ENCODE data around the gene HCN2. TPM values are rescaled to one million over a fixed set of nuclear protein-coding genes. Genes with fewer than 3 reads are reported as not detected.

Gene HCN2
- total RNA-seq, 2 donors from 2014 or later = 0.14 to 8.5 TPM

GRCh38 chr19:577439-578392, 12.0 kb upstream of the HCN2 start:
- TF ChIP-seq POLR2AphosphoS5 (IDR thresholded peaks at IDR 0.05) (no peak), POLR2A (IDR thresholded peaks at IDR 0.05) (no peak), CTCF (IDR thresholded peaks at IDR 0.05) (no peak)
- intact Hi-C loops (cut with DNase I) = no loop called here
- Histone ChIP-seq H3K36me3 (peaks cover 11 to 17% of the 10 kb centered on the region in 2 donors), H3K27me3 (replicated peaks; ENCODE audit: insufficient read depth) (no peaks in the 10 kb centered on the region), H3K27ac (no peak overlapping the region), H3K9me3 (no peaks in the 10 kb centered on the region), H3K4me3 (no peak overlapping the region), H3K4me1 (replicated peaks) (peaks cover 18% of the 10 kb centered on the region)
- WGBS = 86% methylated on average over 63 of the region's 66 CpGs
- no peak for DNase-seq (ENCODE audit: low spot score)

- DNase-seq (ENCODE audit: low spot score) = no peak
- H3K27ac ChIP-seq = no peak overlapping the region
- intact Hi-C loops (cut with DNase I) = no loop called here
Measured at GRCh38 chr19:579111-579841, 10.4 kb upstream of the HCN2 start.

GRCh38 chr19:579842-580155, 9.9 kb upstream of the HCN2 start:
- Histone ChIP-seq H3K27ac (no peak overlapping the region), H3K4me1 (replicated peaks) (peaks cover 12% of the 10 kb centered on the region), H3K36me3 (peaks cover 11 to 21% of the 10 kb centered on the region in 2 donors), H3K4me3 (no peak overlapping the region), H3K9me3 (no peaks in the 10 kb centered on the region), H3K27me3 (replicated peaks; ENCODE audit: insufficient read depth) (no peaks in the 10 kb centered on the region)
- TF ChIP-seq CTCF (IDR thresholded peaks at IDR 0.05) (no peak), POLR2A (IDR thresholded peaks at IDR 0.05) (no peak), POLR2AphosphoS5 (IDR thresholded peaks at IDR 0.05) (no peak)
- no peak for DNase-seq (ENCODE audit: low spot score)
- WGBS = 90% methylated on average over 11 of the region's 11 CpGs
- intact Hi-C loops (cut with DNase I) = no loop called here

More at GRCh38 chr19:579111-579841, 10.4 kb upstream of the HCN2 start:
- Histone ChIP-seq H3K36me3 (peaks cover 11 to 21% of the 10 kb centered on the region in 2 donors), H3K27me3 (replicated peaks; ENCODE audit: insufficient read depth) (no peaks in the 10 kb centered on the region), H3K4me1 (replicated peaks) (peaks cover 17% of the 10 kb centered on the region), H3K9me3 (no peaks in the 10 kb centered on the region), H3K4me3 (no peak overlapping the region)
- 90% methylated on average over 40 of the region's 46 CpGs for WGBS
- no peak for TF ChIP-seq POLR2A (IDR thresholded peaks at IDR 0.05)

DNA sequence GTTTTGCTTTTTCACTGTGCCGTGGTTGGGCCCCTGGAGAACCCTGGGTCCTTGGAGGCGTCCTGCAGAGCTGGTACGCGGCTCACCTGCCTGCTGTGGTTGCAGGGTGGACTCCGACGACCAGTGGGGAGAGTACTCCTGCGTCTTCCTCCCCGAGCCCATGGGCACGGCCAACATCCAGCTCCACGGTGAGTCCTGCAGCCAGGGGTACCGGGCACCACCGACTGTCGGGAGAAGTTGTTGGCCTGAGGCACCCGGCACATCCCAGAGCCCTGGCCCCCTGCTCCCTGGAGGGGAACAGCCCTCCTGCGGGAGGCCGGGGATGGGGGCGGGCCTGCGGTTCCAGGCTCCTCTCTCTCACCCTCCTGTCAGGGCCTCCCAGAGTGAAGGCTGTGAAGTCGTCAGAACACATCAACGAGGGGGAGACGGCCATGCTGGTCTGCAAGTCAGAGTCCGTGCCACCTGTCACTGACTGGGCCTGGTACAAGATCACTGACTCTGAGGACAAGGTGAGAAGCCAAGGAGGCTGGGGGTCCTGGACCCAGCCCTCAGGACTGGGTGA, 9.3 kb upstream of the HCN2 start:
- 90% methylated on average over 21 of the region's 22 CpGs for WGBS
- H3K36me3 ChIP-seq = peaks cover 11 to 21% of the 10 kb centered on the region in 2 donors
- H3K27ac ChIP-seq = no peak overlapping the region
- intact Hi-C loops (cut with DNase I) = no loop called here
- DNase-seq (ENCODE audit: low spot score) = no peak
- H3K4me3 ChIP-seq = no peak overlapping the region
- H3K4me1 ChIP-seq (replicated peaks) = peaks cover 7% of the 10 kb centered on the region
- H3K9me3 ChIP-seq = no peaks in the 10 kb centered on the region
- no peaks in the 10 kb centered on the region for H3K27me3 ChIP-seq (replicated peaks; ENCODE audit: insufficient read depth)
- TF ChIP-seq CTCF (IDR thresholded peaks at IDR 0.05) (no peak), POLR2AphosphoS5 (IDR thresholded peaks at IDR 0.05) (no peak), POLR2A (IDR thresholded peaks at IDR 0.05) (no peak)

DNA sequence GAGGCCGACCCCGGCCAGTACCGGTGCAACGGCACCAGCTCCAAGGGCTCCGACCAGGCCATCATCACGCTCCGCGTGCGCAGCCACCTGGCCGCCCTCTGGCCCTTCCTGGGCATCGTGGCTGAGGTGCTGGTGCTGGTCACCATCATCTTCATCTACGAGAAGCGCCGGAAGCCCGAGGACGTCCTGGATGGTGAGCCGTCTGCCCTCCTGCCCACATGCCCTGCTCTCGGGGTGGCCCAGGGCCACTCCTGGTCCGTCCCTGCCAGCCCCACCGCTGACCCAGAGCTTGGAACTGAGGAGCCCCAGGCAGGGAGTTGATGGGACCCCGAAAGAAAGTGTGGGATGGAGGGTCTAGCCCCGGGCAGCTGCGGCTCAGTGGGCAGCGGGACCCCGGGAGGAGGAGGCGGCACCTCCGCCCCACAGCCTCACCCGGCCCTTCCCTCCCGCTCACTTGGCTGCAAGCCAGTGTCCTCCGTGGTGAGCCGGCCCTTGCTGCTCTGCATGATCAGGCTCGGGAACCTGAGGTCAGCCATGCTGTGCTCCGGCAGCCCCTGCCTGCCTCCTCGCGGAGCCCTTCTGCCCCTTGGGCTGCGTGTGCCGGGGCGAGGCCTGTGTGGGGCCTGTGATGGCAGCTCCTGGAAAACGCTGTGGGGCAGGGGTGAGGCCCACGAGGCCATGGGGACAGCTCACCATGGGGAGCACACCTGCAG, 8.1 kb upstream of the HCN2 start:
- no peak overlapping the region for H3K4me3 ChIP-seq
- H3K27me3 ChIP-seq (replicated peaks; ENCODE audit: insufficient read depth) = no peaks in the 10 kb centered on the region
- TF ChIP-seq POLR2AphosphoS5 (IDR thresholded peaks at IDR 0.05) = no peak
- TF ChIP-seq POLR2A (IDR thresholded peaks at IDR 0.05) = no peak
- TF ChIP-seq CTCF (IDR thresholded peaks at IDR 0.05) = no peak
- WGBS = 90% methylated on average over 38 of the region's 40 CpGs
- H3K4me1 ChIP-seq (replicated peaks) = no peaks in the 10 kb centered on the region
- peaks cover 11 to 21% of the 10 kb centered on the region in 2 donors for H3K36me3 ChIP-seq
- intact Hi-C loops (cut with DNase I) = loop anchor here (2.0 kb wide), 1 partner anchor 65 kb away; no protein-coding TSS in a partner anchor
- no peak overlapping the region for H3K27ac ChIP-seq
- no peaks in the 10 kb centered on the region for H3K9me3 ChIP-seq
- no peak for DNase-seq (ENCODE audit: low spot score)

Measured in prostate gland (tissue), 2 donors.